Endodermal cell (in vitro differentiated cells): ENCODE measurements around the gene TMEM115. TPM values are rescaled to one million over a fixed set of nuclear protein-coding genes. Genes with fewer than 3 reads are reported as not detected.

Experiments
- DNase-seq: peaks from one replicate; pipeline ENCODE4 v3.0.0-alpha.2; 2017
- H3K27ac ChIP-seq: 2 replicates; pipeline ENCODE4 v1.5.1; 2013; ENCODE audit warnings: mild to moderate bottlenecking, low read depth, low read length, moderate library complexity
- H3K27me3 ChIP-seq: 2 replicates; pipeline ENCODE4 v1.6.1; 2013; ENCODE audit warnings: mild to moderate bottlenecking, low read length, moderate library complexity; ENCODE audit not compliant: insufficient read depth, control insufficient read depth, poor library complexity, severe bottlenecking
- H3K36me3 ChIP-seq: 2 replicates; pipeline ENCODE4 v1.7.0; 2013; ENCODE audit warnings: mild to moderate bottlenecking, low read length, moderate library complexity; ENCODE audit not compliant: control insufficient read depth, insufficient read depth
- H3K4me1 ChIP-seq: one replicate; pipeline ENCODE4 v1.7.0; 2013; ENCODE audit warnings: low read length; ENCODE audit not compliant: control insufficient read depth, insufficient read depth
- H3K4me3 ChIP-seq: 2 replicates; pipeline ENCODE4 v1.5.1; 2013; ENCODE audit warnings: mild to moderate bottlenecking, low read length, moderate library complexity
- H3K9ac ChIP-seq: 2 replicates; pipeline ENCODE4 v1.6.1; 2013; ENCODE audit warnings: mild to moderate bottlenecking, low read length, moderate library complexity; ENCODE audit not compliant: poor library complexity, severe bottlenecking; ENCODE audit errors: extremely low read depth
- H3K9me3 ChIP-seq: 2 replicates; pipeline ENCODE4 v1.6.1; 2013; ENCODE audit warnings: mild to moderate bottlenecking, low read length, moderate library complexity; ENCODE audit not compliant: control insufficient read depth
- H3K27ac Mint-ChIP-seq: 2 replicates; pipeline ENCODE4 v1.8.0; 2020; ENCODE audit warnings: mixed read lengths
- H3K27me3 Mint-ChIP-seq: 2 replicates; pipeline ENCODE4 v1.8.0; 2021; ENCODE audit warnings: mild to moderate bottlenecking, mixed read lengths; ENCODE audit not compliant: insufficient read depth
- H3K36me3 Mint-ChIP-seq: 2 replicates; pipeline ENCODE4 v1.8.0; 2020; ENCODE audit warnings: low read depth, mixed read lengths
- H3K4me1 Mint-ChIP-seq: 2 replicates; pipeline ENCODE4 v1.8.0; 2020; ENCODE audit warnings: mixed read lengths
- H3K4me3 Mint-ChIP-seq: 2 replicates; pipeline ENCODE4 v1.8.0; 2020; ENCODE audit warnings: mild to moderate bottlenecking, moderate library complexity, mixed read lengths
- H3K9me3 Mint-ChIP-seq: 2 replicates; pipeline ENCODE4 v1.8.0; 2020; ENCODE audit warnings: mild to moderate bottlenecking, mixed read lengths
- WGBS, 2 experiments: methylation state at CpG; one replicate each; pipeline versions ENCODE4 v1.1.5 to v1.1.7; 2013; ENCODE audit warnings: missing lambda C conversion rate in 2 of 2, mixed read lengths in 1 of 2; ENCODE audit not compliant: insufficient coverage in 1 of 2, insufficient read length in 1 of 2; 5-methylcytosine and 5-hydroxymethylcytosine counted together
- total RNA-seq, 2 donors: library from RNA; stranded (reverse); fragmentation: NEBNext Ultra II Directional in 1 of 2; extraction: Animal tissue kit (Norgen Biotek cat#: 25700) in 1 of 2; gene quantifications; 2 replicates in 1 of 2; 3 replicates in 1 of 2; pipeline ENCODE4 v1.2.1, GENCODE V29; 2021
- TF ChIP-seq, protein P1 (sequence below): fragments of 200-600 bp; sonication (generic); conservative IDR thresholded peaks from 2 replicates; pipeline ENCODE4 v1.5.0; 2021; ENCODE audit warnings: antibody characterized with exemption, mild to moderate bottlenecking

Gene TMEM115
- total RNA-seq, 2 donors from 2014 or later: 30.1 to 32.2 TPM

DNA sequence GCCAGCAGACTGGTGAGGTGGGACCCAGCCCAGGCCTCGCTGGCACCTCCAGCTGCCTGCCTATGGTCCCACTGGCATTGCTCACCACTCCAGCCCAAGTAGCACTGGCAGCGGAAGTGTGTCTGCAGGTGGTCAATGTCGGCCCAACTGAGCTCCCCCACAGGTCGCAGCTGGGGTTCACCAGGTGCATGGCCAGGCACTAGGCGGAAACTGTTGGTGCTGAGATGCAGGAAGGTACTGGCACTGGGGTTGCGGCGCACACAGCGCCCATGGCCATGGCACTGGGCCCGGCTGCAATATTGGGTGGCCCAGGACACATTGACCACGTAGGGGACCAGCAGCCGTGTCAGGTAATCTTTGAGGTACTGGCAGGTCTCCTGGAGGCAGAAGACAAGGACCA lies 41.2 kb downstream of the TMEM115 start:
- peaks cover 31% of the 10 kb centered on the region for H3K36me3 ChIP-seq
- WGBS, 2 experiments: 95 to 100% methylated on average over 8 to 11 of the region's 11 CpGs
- H3K4me1 ChIP-seq: peaks cover 17% of the 10 kb centered on the region
- peaks cover 10% of the 10 kb centered on the region for H3K9me3 Mint-ChIP-seq
- H3K27ac ChIP-seq: no peak overlapping the region
- H3K27ac Mint-ChIP-seq: no peak overlapping the region
- TF ChIP-seq, protein P1, sequence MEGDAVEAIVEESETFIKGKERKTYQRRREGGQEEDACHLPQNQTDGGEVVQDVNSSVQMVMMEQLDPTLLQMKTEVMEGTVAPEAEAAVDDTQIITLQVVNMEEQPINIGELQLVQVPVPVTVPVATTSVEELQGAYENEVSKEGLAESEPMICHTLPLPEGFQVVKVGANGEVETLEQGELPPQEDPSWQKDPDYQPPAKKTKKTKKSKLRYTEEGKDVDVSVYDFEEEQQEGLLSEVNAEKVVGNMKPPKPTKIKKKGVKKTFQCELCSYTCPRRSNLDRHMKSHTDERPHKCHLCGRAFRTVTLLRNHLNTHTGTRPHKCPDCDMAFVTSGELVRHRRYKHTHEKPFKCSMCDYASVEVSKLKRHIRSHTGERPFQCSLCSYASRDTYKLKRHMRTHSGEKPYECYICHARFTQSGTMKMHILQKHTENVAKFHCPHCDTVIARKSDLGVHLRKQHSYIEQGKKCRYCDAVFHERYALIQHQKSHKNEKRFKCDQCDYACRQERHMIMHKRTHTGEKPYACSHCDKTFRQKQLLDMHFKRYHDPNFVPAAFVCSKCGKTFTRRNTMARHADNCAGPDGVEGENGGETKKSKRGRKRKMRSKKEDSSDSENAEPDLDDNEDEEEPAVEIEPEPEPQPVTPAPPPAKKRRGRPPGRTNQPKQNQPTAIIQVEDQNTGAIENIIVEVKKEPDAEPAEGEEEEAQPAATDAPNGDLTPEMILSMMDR: no peak
- H3K27me3 Mint-ChIP-seq: no peaks in the 10 kb centered on the region
- H3K27me3 ChIP-seq: no peaks in the 10 kb centered on the region
- DNase-seq: no peak
- peak overlapping the region; percentile 87 for H3K4me3 Mint-ChIP-seq
- H3K9me3 ChIP-seq: no peaks in the 10 kb centered on the region
- H3K4me3 ChIP-seq: no peak overlapping the region
- H3K36me3 Mint-ChIP-seq: peaks cover 58% of the 10 kb centered on the region
- no peak overlapping the region for H3K9ac ChIP-seq
- peaks cover 22% of the 10 kb centered on the region for H3K4me1 Mint-ChIP-seq

DNA sequence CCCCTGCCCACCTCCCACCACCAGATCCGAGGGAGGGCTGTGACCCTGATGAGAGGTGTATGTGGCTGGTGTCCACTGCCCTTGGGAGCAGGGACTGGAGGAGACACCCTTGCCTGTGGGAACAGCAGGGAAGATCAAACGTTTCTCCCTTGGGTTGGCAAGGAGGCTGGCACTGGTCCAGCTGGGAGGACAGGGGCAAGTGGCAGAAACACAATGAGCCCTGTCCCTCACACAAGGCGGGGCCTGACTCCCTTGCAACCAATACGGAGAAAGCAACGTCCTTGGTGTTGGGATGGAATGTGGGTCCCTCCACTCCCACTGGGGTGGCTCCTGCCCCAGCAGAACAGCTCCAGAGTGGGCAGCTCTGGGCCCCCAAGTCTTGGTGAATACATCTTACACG lies 42.0 kb downstream of the TMEM115 start:
- Histone ChIP-seq H3K36me3 (peaks cover 31% of the 10 kb centered on the region), H3K9me3 (no peaks in the 10 kb centered on the region), H3K4me3 (no peak overlapping the region), H3K4me1 (peaks cover 12% of the 10 kb centered on the region), H3K9ac (no peak overlapping the region), H3K27me3 (no peaks in the 10 kb centered on the region), H3K27ac (no peak overlapping the region)
- Mint-ChIP-seq H3K27me3 (no peaks in the 10 kb centered on the region), H3K27ac (no peak overlapping the region), H3K4me3 (no peak overlapping the region), H3K9me3 (peaks cover 16% of the 10 kb centered on the region), H3K4me1 (peaks cover 16% of the 10 kb centered on the region), H3K36me3 (peaks cover 59% of the 10 kb centered on the region)
- WGBS, 2 experiments: 93 to 95% methylated on average over 5 to 6 of the region's 6 CpGs
- DNase-seq: peak; percentile 43
- TF ChIP-seq, protein P1: no peak

GRCh38 chr3:50316657-50317242 lies 42.6 kb downstream of the TMEM115 start:
- H3K36me3 Mint-ChIP-seq: peaks cover 59% of the 10 kb centered on the region
- no peaks in the 10 kb centered on the region for H3K27me3 ChIP-seq

More at GRCh38 chr3:50316657-50317242, 42.6 kb downstream of the TMEM115 start:
- 82 to 94% methylated on average over 3 to 9 of the region's 9 CpGs for WGBS, 2 experiments
- peaks cover 16% of the 10 kb centered on the region for H3K4me1 Mint-ChIP-seq
- Histone ChIP-seq H3K9me3 (no peaks in the 10 kb centered on the region), H3K27ac (no peak overlapping the region), H3K9ac (no peak overlapping the region), H3K4me1 (peaks cover 11% of the 10 kb centered on the region), H3K36me3 (peaks cover 31% of the 10 kb centered on the region), H3K4me3 (no peak overlapping the region)
- H3K9me3 Mint-ChIP-seq: peaks cover 16% of the 10 kb centered on the region
- no peaks in the 10 kb centered on the region for H3K27me3 Mint-ChIP-seq
- no peak overlapping the region for H3K27ac Mint-ChIP-seq
- H3K4me3 Mint-ChIP-seq: no peak overlapping the region
- TF ChIP-seq, protein P1: no peak
- peak; percentile 84 for DNase-seq
